Suppressor macrophage treated with lipopolysaccharide for 4 hours (primary cell): Measurements from ENCODE around the gene EZR.
"Not testable (repeated sequence)": the region's sequence is repeated elsewhere in the genome, so short reads cannot be mapped to it uniquely, and the experiment has no call there.

Experiments used
- DNase-seq: peaks from one replicate; pipeline ENCODE4 v3.0.0-alpha.2; 2020

Gene EZR

DNA sequence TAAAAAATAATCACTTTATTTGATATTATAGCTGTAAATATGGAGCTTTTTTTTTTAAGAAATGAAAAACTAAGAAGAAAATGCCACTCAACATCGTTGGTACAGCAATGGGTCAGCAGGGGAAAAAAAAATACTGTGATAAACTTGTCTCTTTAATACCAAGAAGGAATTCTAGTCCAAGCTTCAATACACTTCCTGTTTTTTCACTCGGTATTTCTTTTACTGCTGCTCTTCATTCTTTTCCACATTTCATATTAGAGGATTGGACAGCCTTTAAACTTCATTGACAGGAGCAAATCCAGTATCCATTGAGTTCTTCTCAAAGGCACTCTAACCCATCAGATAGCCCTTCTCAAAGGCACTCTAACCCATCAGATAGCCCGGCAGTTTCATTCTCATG lies 22.2 kb upstream of the EZR start:
- DNase-seq = no peak

DNA sequence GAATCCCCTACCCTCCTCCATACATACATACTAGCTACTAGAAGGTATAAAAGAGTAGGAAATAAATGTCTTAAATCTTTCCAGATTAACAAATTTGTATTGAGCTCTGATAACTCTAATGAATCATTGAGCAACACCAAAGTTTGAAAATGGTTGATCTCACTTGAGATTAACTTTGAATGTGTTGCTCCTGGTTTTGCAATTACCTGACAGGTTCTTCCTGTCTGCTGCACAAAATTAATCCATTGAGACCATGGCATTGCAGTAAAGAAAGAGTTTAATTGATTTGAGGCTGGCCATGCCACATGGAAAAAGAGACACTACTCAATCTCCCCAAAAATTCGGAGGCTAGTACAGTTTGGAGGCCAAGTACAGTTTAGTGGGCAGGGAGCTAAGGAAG lies 21.3 kb upstream of the EZR start:
- DNase-seq = no peak

- no peak for DNase-seq
These were observed 20.6 kb upstream of the EZR start for GRCh38 chr6:158839796-158840195.

- not testable (repeated sequence) for DNase-seq
These were observed 19.6 kb upstream of the EZR start for GRCh38 chr6:158838790-158839189.

GRCh38 chr6:158837684-158838625 lies 18.8 kb upstream of the EZR start:
- no peak for DNase-seq

DNA sequence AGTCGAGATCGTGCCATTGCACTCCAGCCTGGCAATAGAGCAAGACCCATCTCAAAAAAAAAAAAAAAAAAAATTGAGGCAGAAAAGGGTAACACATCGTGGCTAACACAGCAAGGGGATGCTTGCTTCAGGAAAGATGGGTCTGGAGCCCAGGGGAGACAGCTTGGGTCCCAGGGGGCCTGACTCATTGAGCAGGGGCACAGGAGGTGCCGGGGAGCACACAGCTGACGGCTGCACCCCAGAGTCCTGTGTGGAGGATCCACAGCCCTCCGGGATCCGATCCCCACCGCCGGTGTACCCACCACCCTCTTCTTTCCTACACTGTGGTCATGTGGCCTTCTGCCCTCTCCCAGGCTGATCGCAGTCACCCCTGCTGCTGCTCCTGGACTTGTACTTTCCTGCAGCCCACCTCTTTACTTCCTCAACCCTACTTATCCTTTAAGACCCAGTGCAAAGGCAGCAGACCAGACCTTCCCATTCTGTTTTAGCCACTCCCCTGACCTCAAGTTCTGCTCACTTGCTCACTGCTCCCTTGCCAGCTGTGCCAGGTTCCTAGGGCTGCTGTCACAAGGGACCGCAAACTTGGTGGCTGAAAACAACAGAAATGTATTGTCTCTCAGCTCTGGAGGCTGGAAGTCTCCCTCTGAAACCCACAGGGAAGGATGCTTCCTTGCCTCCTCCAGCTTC lies 17.6 kb upstream of the EZR start:
- no peak for DNase-seq

- DNase-seq = peak; percentile 31
These were observed 16.6 kb upstream of the EZR start for GRCh38 chr6:158835616-158836221.

DNA sequence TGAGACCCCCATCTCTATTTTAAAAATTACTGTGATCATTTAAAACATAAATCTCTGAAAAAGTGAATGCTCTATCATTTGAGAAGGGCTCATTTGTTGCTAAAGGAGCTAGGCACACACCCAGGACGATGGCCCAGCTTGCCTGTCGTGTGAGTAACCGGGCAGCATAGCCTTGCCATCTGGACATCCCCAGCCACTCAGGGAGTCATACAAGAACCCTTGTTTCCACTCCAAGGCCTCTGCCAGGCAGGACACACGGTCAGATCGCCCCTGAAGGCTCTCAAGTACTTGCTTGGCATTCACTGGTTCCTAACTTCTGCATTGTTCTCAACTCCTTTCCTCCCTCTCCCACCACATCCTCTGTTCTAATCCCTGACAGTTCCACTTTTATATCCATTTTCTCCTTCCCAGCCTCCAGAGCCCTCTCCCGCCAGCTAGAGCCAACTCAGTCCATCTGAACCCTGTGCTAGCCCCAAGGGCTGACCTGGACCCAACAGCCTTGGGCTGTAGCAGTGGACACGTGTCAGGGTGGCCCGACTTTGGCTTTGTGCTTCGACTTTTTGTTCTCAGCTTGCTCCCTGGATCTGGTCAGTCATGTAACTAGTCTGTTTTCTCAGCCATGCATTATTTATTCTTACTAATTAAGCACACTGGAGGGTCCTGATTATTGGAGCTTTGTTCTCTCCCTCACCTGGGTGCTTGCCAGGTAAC lies 15.7 kb upstream of the EZR start:
- DNase-seq = no peak

GRCh38 chr6:158832807-158833206 lies 13.6 kb upstream of the EZR start:
- not testable (repeated sequence) for DNase-seq

DNA sequence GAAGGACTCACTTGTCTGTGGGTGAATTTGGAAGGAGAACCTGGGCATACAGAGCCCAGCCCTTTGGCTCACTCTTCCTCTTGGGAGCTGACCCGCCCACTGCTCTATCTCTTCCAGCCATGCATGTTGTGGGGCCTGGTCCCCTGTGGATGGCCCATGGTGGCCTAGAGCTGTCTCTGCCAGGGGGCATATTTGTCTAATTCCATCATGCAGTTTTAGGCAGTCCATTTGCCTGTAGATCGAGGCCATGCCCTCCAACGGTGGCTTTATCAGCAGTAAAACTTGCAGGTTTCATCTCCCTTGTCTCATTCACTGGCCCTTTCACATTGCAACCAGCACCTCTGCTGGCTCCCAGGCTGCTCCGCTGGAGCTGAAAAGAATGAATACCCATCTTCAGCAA lies 12.9 kb upstream of the EZR start:
- DNase-seq = no peak

DNA sequence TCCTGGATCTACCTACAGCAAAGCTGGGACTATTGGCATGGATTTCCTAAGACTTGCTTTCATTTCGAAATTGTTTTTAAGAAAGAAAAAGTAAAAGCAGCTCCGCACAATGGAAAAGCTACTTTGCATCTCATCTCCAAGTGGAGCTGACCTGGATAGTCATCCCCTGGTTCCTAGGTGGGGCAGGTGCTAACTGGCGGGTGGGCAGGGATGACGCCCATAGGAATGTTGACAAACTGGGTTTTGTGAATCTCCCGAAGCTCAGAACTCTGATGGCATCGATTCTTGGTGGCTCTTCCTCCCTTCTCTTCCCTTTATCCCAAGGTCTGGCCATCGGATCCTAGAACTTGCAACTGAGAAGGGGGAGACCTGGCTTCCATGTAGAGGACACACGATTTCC lies 12.4 kb upstream of the EZR start:
- DNase-seq = no peak

- DNase-seq = no peak
These were observed 11.6 kb upstream of the EZR start for GRCh38 chr6:158830736-158831135.

GRCh38 chr6:158828807-158829206 lies 9.6 kb upstream of the EZR start:
- DNase-seq = no peak

DNA sequence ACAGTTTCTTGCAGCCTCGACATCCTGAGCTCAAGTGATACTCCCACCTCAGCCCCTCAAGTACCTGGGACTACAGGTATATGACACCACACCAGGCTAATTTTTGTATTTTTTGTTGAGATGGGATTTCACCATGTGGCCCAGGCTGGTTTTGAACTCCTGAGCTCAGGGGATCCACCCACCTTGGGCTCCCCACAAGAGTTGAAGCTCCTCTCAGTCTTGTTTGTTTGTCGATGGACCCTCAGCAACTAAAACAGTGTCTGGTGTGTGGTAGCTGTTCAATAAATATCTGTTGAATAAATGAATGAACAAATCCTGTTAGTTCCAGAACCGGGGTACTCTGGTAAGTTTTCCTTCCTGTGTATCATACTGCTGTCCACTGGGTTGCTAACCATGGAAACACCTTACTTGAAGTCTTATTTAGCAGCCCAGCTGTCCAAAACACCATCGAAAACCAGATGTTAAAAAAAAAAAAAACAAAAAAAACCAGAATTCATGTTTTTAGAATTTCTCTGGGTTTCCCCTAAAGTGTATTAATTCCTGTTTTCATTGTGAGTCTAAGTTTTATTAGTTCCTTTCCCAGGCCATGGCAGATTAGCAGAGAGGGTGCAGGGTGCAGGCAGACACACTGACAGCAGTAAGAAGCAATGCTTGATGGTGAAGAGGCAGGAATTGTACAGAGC lies 7.8 kb upstream of the EZR start:
- DNase-seq = peak; percentile 46

- DNase-seq = no peak
These were observed 6.8 kb upstream of the EZR start for GRCh38 chr6:158825951-158826306.

DNA sequence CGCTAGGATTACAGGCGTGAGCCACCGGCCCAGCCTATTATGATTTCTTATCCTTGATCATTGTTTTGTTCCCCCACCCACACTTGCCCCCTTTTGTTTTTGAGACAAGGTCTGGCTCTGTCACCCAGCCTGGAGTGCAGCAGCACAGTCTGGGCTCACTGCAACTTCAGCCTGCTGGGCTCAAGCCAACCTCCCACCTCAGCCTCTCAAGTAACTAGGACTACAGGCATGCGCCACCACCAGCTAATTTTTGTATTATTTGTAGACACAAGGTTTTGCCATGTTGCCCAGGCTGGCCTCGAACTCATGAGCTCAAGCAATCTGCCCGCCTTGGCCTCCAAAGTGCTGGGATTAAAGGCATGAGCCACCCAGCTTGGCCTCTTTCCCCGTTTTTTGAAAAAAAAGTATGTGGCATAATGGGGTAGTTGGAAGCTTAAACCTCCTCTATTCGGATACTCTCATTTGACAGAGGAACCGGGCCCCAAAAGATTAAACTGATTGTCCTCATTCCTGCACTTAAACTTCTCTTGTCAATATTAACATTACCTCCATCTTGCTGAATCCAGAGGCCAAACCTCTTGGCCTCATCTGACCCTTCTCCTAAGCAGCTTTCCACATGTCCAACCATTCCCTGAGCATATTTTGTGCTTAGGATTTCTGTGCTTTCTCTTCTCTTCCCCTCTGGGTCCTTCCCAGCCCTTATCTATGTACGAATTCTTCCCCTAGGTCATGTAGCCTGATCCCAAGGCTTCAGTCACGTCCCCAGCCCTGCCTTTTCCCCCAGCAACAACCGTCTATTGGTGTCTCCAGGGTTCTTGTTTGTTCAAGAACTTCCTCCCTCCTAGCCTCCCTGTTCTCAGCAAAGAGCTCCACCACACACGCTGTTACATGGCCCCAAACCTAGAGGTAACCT lies 6.1 kb upstream of the EZR start:
- DNase-seq = no peak

DNA sequence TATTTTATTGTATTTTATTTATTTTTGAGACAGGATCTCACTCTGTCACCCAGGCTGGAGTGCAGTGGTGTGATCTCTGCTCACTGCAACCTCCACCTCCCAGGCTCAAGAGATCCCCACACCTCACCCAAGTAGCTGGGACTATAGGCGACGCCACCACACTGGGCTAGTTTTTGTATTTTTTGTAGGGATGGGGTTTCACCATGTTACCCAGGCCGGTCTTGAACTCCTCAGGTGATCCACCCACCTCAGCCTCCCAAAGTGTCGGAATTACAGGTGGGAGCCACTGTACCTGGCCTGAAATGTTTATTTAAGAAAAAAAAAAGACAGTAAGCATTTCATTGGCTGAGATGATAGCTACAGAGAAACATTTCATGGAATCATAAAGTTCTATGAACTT lies 4.4 kb upstream of the EZR start:
- DNase-seq = not testable (repeated sequence)

GRCh38 chr6:158819977-158820622 lies 932 bp upstream of the EZR start:
- peak; percentile 19 for DNase-seq

DNA sequence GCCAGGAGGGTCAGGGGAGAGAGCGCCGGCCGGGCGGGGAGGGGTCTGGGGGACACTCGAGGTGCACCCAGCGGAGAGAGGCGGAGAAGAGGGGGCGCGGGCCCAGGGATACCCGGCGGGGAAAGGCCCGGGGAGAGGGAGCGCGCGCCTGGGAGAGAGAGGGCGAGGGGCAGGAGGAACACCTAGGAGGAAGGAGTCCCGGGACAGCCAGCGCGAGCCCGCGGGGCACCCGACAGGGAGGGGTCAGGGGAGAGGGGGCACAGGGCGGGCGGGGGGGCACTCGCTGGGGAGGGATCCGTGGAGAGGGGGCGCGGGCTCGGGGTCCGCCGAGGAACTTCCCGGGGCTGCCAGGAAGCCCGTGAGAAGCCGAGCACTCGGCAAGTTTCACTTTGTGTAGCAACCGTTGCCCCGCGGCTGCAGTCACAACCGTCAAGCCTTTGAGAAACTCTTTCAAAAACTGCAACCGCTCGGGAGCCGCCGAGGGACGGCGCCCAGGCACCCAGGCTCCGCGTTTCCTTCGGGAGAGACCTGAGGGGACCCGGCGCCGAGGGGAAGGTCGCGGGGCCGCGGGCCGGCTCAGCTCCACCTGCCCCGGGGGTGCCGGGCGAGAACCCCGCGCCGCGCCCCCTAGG lies 471 bp downstream of the EZR start:
- DNase-seq = peak; percentile 84
